H1 (cell line): ENCODE data around the gene ZNF81. TPM values are rescaled to one million over a fixed set of nuclear protein-coding genes. Genes with fewer than 3 reads are reported as not detected.

Source experiments
- CTCF ChIA-PET: fragments of 300-600 bp; sonication (Branson Sonifier 250); formaldehyde crosslinking; loops from one replicate; lab custom pipeline; 2021; ENCODE audit not compliant: partially characterized antibody; lab: Charles Lee
- POLR2A ChIA-PET: fragments of 300-600 bp; sonication (Branson Sonifier 250); formaldehyde crosslinking; loops from one replicate; lab custom pipeline; 2021; ENCODE audit warnings: inconsistent platforms; ENCODE audit not compliant: partially characterized antibody; lab: Charles Lee
- DNase-seq, 2 experiments: peaks; one replicate each; pipeline versions ENCODE4 v3.0.0 to v3.0.0-alpha.2; 2010 to 2022; ENCODE audit warnings: low spot score in 2 of 2, low read depth in 1 of 2, mixed read lengths in 1 of 2
- FAIRE-seq: peaks from 2 replicates; lab custom pipeline; 2011; peaks lifted over from hg19 to GRCh38; lab: Jason Lieb, UNC
- H2AFZ ChIP-seq: 2 replicates; pipeline ENCODE4 v1.8.1; 2012; ENCODE audit warnings: low read length, inconsistent platforms
- H2AK5ac ChIP-seq: 2 replicates; pipeline ENCODE4 v1.6.1; 2013; ENCODE audit warnings: low read depth, low read length
- H2BK120ac ChIP-seq: replicated peaks from 2 replicates; pipeline ENCODE3; 2013; ENCODE audit warnings: low read depth, low read length, inconsistent platforms
- H2BK12ac ChIP-seq: 2 replicates; pipeline ENCODE4 v1.6.1; 2013; ENCODE audit warnings: low read depth, low read length
- H2BK15ac ChIP-seq: 2 replicates; pipeline ENCODE4 v1.6.1; 2013; ENCODE audit warnings: low read length
- H2BK20ac ChIP-seq: 2 replicates; pipeline ENCODE4 v1.6.1; 2013; ENCODE audit warnings: low read length
- H2BK5ac ChIP-seq: 2 replicates; pipeline ENCODE4 v1.6.1; 2013; ENCODE audit warnings: low read depth, low read length
- H3K14ac ChIP-seq: 2 replicates; pipeline ENCODE4 v1.6.1; 2013; ENCODE audit warnings: inconsistent platforms; ENCODE audit not compliant: insufficient read length
- H3K18ac ChIP-seq: 2 replicates; pipeline ENCODE4 v1.6.1; 2013; ENCODE audit warnings: low read length; ENCODE audit errors: extremely low read depth
- H3K23ac ChIP-seq: 2 replicates; pipeline ENCODE4 v1.6.1; 2013; ENCODE audit warnings: inconsistent platforms; ENCODE audit not compliant: insufficient read length
- H3K23me2 ChIP-seq: 2 replicates; pipeline ENCODE4 v1.6.1; 2013; ENCODE audit warnings: low read depth, low read length
- H3K27ac ChIP-seq: 2 replicates; pipeline ENCODE4 v1.6.1; 2011; ENCODE audit warnings: low read depth, low read length, inconsistent platforms
- H3K27me3 ChIP-seq, 4 experiments: replicated peaks in 1 of 4; 1 replicate in 1 of 4; 2 replicates in 3 of 4; pipeline versions ENCODE4 v1.6.1 to v1.8.1; 2011 to 2013; ENCODE audit warnings: low read length in 3 of 4, mild to moderate bottlenecking in 3 of 4, inconsistent platforms in 2 of 4, mixed read lengths in 2 of 4, moderate library complexity in 1 of 4; ENCODE audit not compliant: control insufficient read depth in 3 of 4, insufficient read depth in 3 of 4; ENCODE audit errors: extremely low read depth in 1 of 4
- H3K36me3 ChIP-seq, 4 experiments: 2 replicates each; pipeline versions ENCODE4 v1.6.1 to v1.8.1; 2011 to 2013; ENCODE audit warnings: mild to moderate bottlenecking in 4 of 4, low read length in 3 of 4, moderate library complexity in 2 of 4, control low read depth in 1 of 4, inconsistent platforms in 1 of 4; ENCODE audit not compliant: insufficient read depth in 4 of 4, control insufficient read depth in 2 of 4
- H3K4ac ChIP-seq: replicated peaks from 2 replicates; pipeline ENCODE3; 2013; ENCODE audit warnings: low read length, low read depth, mixed read lengths, inconsistent platforms; ENCODE audit not compliant: insufficient read length
- H3K4me1 ChIP-seq, 4 experiments: replicated peaks in 1 of 4; 1 replicate in 1 of 4; 2 replicates in 3 of 4; pipeline versions ENCODE4 v1.6.1 to v1.8.1; 2011 to 2013; ENCODE audit warnings: low read length in 3 of 4, inconsistent platforms in 2 of 4, mixed read lengths in 1 of 4; ENCODE audit not compliant: insufficient read depth in 4 of 4, control insufficient read depth in 3 of 4
- H3K4me2 ChIP-seq, 2 experiments: 2 replicates each; pipeline versions ENCODE4 v1.6.1 to v1.8.1; 2011 to 2013; ENCODE audit warnings: low read depth in 2 of 2, low read length in 2 of 2, control low read depth in 1 of 2, inconsistent platforms in 1 of 2, mild to moderate bottlenecking in 1 of 2; ENCODE audit not compliant: insufficient read depth in 1 of 2
- H3K4me3 ChIP-seq, 4 experiments: fragments of 200-600, 300-600 bp in 1 of 4; sonication (generic), shearing (Covaris generic), sonication (Bioruptor Twin) in 1 of 4; 2 replicates each; pipeline versions ENCODE4 v1.5.1 to v1.8.1; 2011 to 2016; ENCODE audit warnings: low read length in 4 of 4, low read depth in 3 of 4, control low read depth in 2 of 4, inconsistent platforms in 2 of 4, mild to moderate bottlenecking in 2 of 4, mixed read lengths in 1 of 4, moderate library complexity in 1 of 4; ENCODE audit not compliant: insufficient read depth in 2 of 4; ENCODE audit errors: extremely low read depth in 1 of 4
- H3K56ac ChIP-seq: replicated peaks from 2 replicates; pipeline ENCODE3; 2013; ENCODE audit warnings: low read depth, mild to moderate bottlenecking, mixed read lengths, low read length, inconsistent platforms; ENCODE audit not compliant: insufficient read length
- H3K79me1 ChIP-seq: 2 replicates; pipeline ENCODE4 v1.6.1; 2013; ENCODE audit warnings: low read depth, low read length, control low read depth
- H3K79me2 ChIP-seq, 2 experiments: 2 replicates each; pipeline versions ENCODE4 v1.6.1 to v1.8.1; 2012 to 2013; ENCODE audit warnings: low read length in 2 of 2, mild to moderate bottlenecking in 2 of 2, inconsistent platforms in 1 of 2; ENCODE audit not compliant: insufficient read depth in 2 of 2, control insufficient read depth in 1 of 2
- H3K9ac ChIP-seq, 4 experiments: replicated peaks in 1 of 4; 1 replicate in 1 of 4; 2 replicates in 3 of 4; pipeline versions ENCODE4 v1.6.1 to v1.8.1; 2011 to 2013; ENCODE audit warnings: low read depth in 3 of 4, low read length in 3 of 4, control low read depth in 2 of 4, mild to moderate bottlenecking in 2 of 4, moderate library complexity in 2 of 4, inconsistent platforms in 1 of 4; ENCODE audit errors: extremely low read depth in 1 of 4
- H3K9me3 ChIP-seq, 2 experiments: 2 replicates each; pipeline versions ENCODE4 v1.6.1 to v1.8.1; 2012 to 2013; ENCODE audit warnings: mild to moderate bottlenecking in 2 of 2, moderate library complexity in 2 of 2, control low read depth in 1 of 2, inconsistent platforms in 1 of 2, low read depth in 1 of 2, low read length in 1 of 2, mixed read lengths in 1 of 2; ENCODE audit not compliant: insufficient read depth in 2 of 2
- H4K20me1 ChIP-seq, 2 experiments: replicated peaks in 1 of 2; 2 replicates each; pipeline versions ENCODE3 to v1.8.1; 2011 to 2013; ENCODE audit warnings: inconsistent platforms in 2 of 2, low read length in 2 of 2, mild to moderate bottlenecking in 1 of 2; ENCODE audit not compliant: insufficient read depth in 2 of 2, control insufficient read depth in 1 of 2
- H4K5ac ChIP-seq: 2 replicates; pipeline ENCODE4 v1.6.1; 2013; ENCODE audit warnings: low read length, low read depth, mixed read lengths, inconsistent platforms; ENCODE audit not compliant: insufficient read length
- H4K8ac ChIP-seq: 2 replicates; pipeline ENCODE4 v1.8.0; 2013; ENCODE audit warnings: mild to moderate bottlenecking, moderate library complexity, low read length, inconsistent platforms; ENCODE audit not compliant: insufficient read depth; ENCODE audit errors: extremely low read depth
- H4K91ac ChIP-seq: replicated peaks from 2 replicates; pipeline ENCODE3; 2013; ENCODE audit warnings: low read length, mixed read lengths, inconsistent platforms; ENCODE audit not compliant: insufficient read length
- BRCA1 ChIP-seq: IDR thresholded peaks from 2 replicates; pipeline ENCODE4 v1.6.1; 2012; ENCODE audit warnings: low read depth, low read length, improper control_type of control experiment
- SP4 ChIP-seq: IDR thresholded peaks from 2 replicates; pipeline ENCODE4 v1.6.1; 2012; ENCODE audit warnings: low read length, inconsistent platforms
- WGBS, 2 experiments: shearing (Covaris generic) in 1 of 2; methylation state at CpG; one replicate each; pipeline versions ENCODE4 v1.1.6 to v1.1.7; 2013 to 2015; ENCODE audit warnings: low lambda C conversion rate in 2 of 2, mixed read lengths in 2 of 2, inconsistent platforms in 1 of 2, low coverage in 1 of 2, missing lambda C conversion rate in 1 of 2; ENCODE audit not compliant: insufficient replicate concordance in 2 of 2, insufficient coverage in 1 of 2, insufficient read length in 1 of 2; ENCODE audit errors: extremely low coverage in 1 of 2, missing lambda C conversion rate in 1 of 2; 5-methylcytosine and 5-hydroxymethylcytosine counted together
- polyA plus RNA-seq, 7 experiments: library from polyadenylated mRNA; depleted of rRNA in 3 of 7; stranded (reverse) in 5 of 7; unstranded in 2 of 7; fragments of >200 nt in 5 of 7; fragments of 200-250 nt in 2 of 7; gene quantifications; 1 replicate in 5 of 7; 2 replicates in 1 of 7; 4 replicates in 1 of 7; pipeline versions ENCODE4 v1.2.1 to v1.2.3, GENCODE V29; 2011 to 2013; ENCODE audit warnings: missing spikeins in 2 of 7, mixed read lengths in 2 of 7
- total RNA-seq: library from RNA; stranded (reverse); fragmentation: NEBNext Ultra II Directional; extraction: Animal tissue kit (Norgen Biotek cat#: 25700); gene quantifications from 2 replicates; pipeline ENCODE4 v1.2.1, GENCODE V29; 2021

Gene ZNF81
- total and polyA plus RNA-seq, 2 of the 8 experiments (the other 6 are each of a cell fraction or from before 2014, with no cell fraction given): 3.4 to 10.0 TPM

DNA sequence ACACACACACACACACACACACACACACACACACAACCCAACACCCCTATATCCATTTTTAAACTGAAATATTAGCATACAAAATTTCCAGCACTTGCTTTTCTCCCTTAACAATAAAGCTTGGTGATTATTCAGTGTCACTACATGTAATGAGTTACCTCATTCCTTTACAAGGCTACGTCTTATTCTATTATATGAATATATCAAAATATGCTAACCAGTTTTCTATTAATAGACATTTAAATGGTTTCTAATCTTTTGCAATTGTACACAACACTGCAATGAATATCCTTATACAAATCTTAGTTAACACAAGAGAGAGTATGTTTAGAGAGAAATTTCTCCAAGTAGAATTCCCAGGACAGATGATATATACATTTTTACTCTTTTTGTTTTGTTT is 14.2 kb downstream of the ZNF81 start:
- H3K23me2 ChIP-seq: no peaks in the 10 kb centered on the region
- H3K79me2 ChIP-seq: no peaks in the 10 kb centered on the region
- no peak overlapping the region for H2BK5ac ChIP-seq
- 78% methylated on average over 1 of the region's 1 CpG; no CpG with 5 or more reads in 1 of the 2 experiments for WGBS, 2 experiments
- peaks cover 0 to 12% (median 4%) of the 10 kb centered on the region in 4 experiments; a peak in 2 of 8 replicates for H3K36me3 ChIP-seq
- H2AFZ ChIP-seq: no peak overlapping the region
- H4K8ac ChIP-seq: no peak overlapping the region
- H3K4ac ChIP-seq: no peak overlapping the region
- H4K20me1 ChIP-seq: no peaks in the 10 kb centered on the region
- H3K14ac ChIP-seq: no peak overlapping the region
- CTCF ChIA-PET: interaction anchor here (0.6 kb wide), 1 partner anchor 21 kb away, joined by 3 read pairs; no protein-coding TSS in a partner anchor
- no peak overlapping the region for H3K23ac ChIP-seq
- no peak overlapping the region for H2BK120ac ChIP-seq
- H2BK20ac ChIP-seq: no peak overlapping the region
- H3K4me3 ChIP-seq: no peak overlapping the region
- H4K5ac ChIP-seq: no peak overlapping the region
- H3K4me1 ChIP-seq: no peaks in the 10 kb centered on the region
- no peak for TF ChIP-seq SP4
- TF ChIP-seq BRCA1: no peak
- POLR2A ChIA-PET: no interaction called here
- no peaks in the 10 kb centered on the region for H3K9me3 ChIP-seq
- no peak overlapping the region for H3K4me2 ChIP-seq
- H3K79me1 ChIP-seq: no peaks in the 10 kb centered on the region
- H3K56ac ChIP-seq: no peak overlapping the region
- H2BK15ac ChIP-seq: no peak overlapping the region
- no peak overlapping the region for H4K91ac ChIP-seq
- no peak overlapping the region for H3K18ac ChIP-seq
- no peaks in the 10 kb centered on the region for H3K27me3 ChIP-seq
- no peak overlapping the region for H3K27ac ChIP-seq
- no peak overlapping the region for H2BK12ac ChIP-seq
- H3K9ac ChIP-seq: no peak overlapping the region
- H2AK5ac ChIP-seq: no peak overlapping the region
- DNase-seq: no peak
- no peak for FAIRE-seq
